Frontal cortex (tissue), 4 donors: ENCODE results near the gene MAML2. TPM values are rescaled to one million over a fixed set of nuclear protein-coding genes. Genes with fewer than 3 reads are reported as not detected.
"Not testable (repeated sequence)": the region's sequence is repeated elsewhere in the genome, so short reads cannot be mapped to it uniquely, and the experiment has no call there.

Experiments
- DNase-seq, 2 donors: peaks; one replicate each; pipeline ENCODE4 v3.0.0; 2012; ENCODE audit warnings: low spot score in 2 of 2
- FAIRE-seq: peaks from 2 replicates; lab custom pipeline; 2012; peaks lifted over from hg19 to GRCh38; lab: Jason Lieb, UNC
- total RNA-seq: library from RNA; depleted of rRNA; stranded (reverse); fragments of >200 nt; gene quantifications from one replicate; pipeline ENCODE4 v1.2.3, GENCODE V29; 2014
- donor health status: control.
- donor health status: control.
- donor health status: control.

Gene MAML2
- total RNA-seq, 1 donor from 2014 or later, result 3.3 TPM

GRCh38 chr11:96197801-96198701, 144.9 kb downstream of the MAML2 start:
- DNase-seq, result no peak
- no peak for FAIRE-seq

GRCh38 chr11:96197103-96197502, 145.9 kb downstream of the MAML2 start:
- DNase-seq (no peak), FAIRE-seq (no peak)

GRCh38 chr11:96196181-96196662, 146.8 kb downstream of the MAML2 start:
- no peak for FAIRE-seq

GRCh38 chr11:96195671-96196070, 147.3 kb downstream of the MAML2 start:
- DNase-seq (no peak), FAIRE-seq (no peak)

More at GRCh38 chr11:96196181-96196662, 146.8 kb downstream of the MAML2 start:
- no peak for DNase-seq

GRCh38 chr11:96194581-96195374, 148.2 kb downstream of the MAML2 start:
- DNase-seq, result no peak
- FAIRE-seq, result no peak

- FAIRE-seq, result no peak
Measured at GRCh38 chr11:96193745-96194443, 149.1 kb downstream of the MAML2 start.

GRCh38 chr11:96191752-96192151, 151.2 kb downstream of the MAML2 start:
- DNase-seq (no peak), FAIRE-seq (no peak)

More at GRCh38 chr11:96193745-96194443, 149.1 kb downstream of the MAML2 start:
- no peak for DNase-seq

- FAIRE-seq (no peak), DNase-seq (no peak)
Measured at GRCh38 chr11:96189351-96189750, 153.6 kb downstream of the MAML2 start.

- FAIRE-seq, result no peak
- DNase-seq, result peak in 1 of 2 donors; percentile 26
Measured at GRCh38 chr11:96188243-96189006, 154.6 kb downstream of the MAML2 start.

GRCh38 chr11:96187822-96188221, 155.2 kb downstream of the MAML2 start:
- FAIRE-seq (no peak), DNase-seq (no peak)

- FAIRE-seq (no peak), DNase-seq (no peak)
Measured at GRCh38 chr11:96186806-96187205, 156.2 kb downstream of the MAML2 start.

GRCh38 chr11:96185220-96185768, 157.7 kb downstream of the MAML2 start:
- FAIRE-seq (no peak), DNase-seq (no peak)

- FAIRE-seq, result not testable (repeated sequence)
Measured at GRCh38 chr11:96180937-96181336, 162.1 kb downstream of the MAML2 start.

GRCh38 chr11:96180341-96180740, 162.7 kb downstream of the MAML2 start:
- DNase-seq, result no peak
- no peak for FAIRE-seq

More at GRCh38 chr11:96180937-96181336, 162.1 kb downstream of the MAML2 start:
- DNase-seq, result not testable (repeated sequence)

- FAIRE-seq, result no peak
- no peak for DNase-seq
Measured at GRCh38 chr11:96179905-96180304, 163.1 kb downstream of the MAML2 start.

- DNase-seq, result no peak
- FAIRE-seq, result no peak
Measured at GRCh38 chr11:96178887-96179279, 164.1 kb downstream of the MAML2 start.

GRCh38 chr11:96178049-96178886, 164.7 kb downstream of the MAML2 start:
- DNase-seq (no peak), FAIRE-seq (no peak)

- no peak for FAIRE-seq
- no peak for DNase-seq
Measured at GRCh38 chr11:96177146-96177545, 165.8 kb downstream of the MAML2 start.
